ENCODE measurements around the gene THSD1.
"Not testable (repeated sequence)": the region's sequence is repeated elsewhere in the genome, so short reads cannot be mapped to it uniquely, and the experiment has no call there.

THSD1 gene

DNA sequence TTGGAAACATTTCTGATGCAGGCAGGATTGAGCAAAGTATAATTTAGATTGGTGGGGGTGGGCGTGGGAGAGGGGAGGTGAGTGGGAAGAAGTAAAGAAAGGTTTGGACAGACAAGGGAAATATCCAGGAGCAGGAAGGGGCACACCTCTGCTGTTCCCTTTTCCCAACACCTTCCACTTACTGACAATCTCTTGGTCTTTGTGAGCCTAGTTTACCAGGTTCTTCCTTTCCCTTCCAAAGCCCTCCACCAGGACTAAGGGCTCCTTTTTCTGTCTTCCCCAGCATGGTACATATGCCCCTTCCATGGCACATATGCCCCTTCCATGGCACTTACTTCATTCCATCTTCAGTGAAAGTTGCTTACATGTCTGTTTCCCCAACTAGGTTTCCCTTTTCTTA, 6.2 kb upstream of the THSD1 start:
- in situ Hi-C loops (cut with HindIII; ENCODE audit: low sequenced_read_pairs) = no loop called here

DNA sequence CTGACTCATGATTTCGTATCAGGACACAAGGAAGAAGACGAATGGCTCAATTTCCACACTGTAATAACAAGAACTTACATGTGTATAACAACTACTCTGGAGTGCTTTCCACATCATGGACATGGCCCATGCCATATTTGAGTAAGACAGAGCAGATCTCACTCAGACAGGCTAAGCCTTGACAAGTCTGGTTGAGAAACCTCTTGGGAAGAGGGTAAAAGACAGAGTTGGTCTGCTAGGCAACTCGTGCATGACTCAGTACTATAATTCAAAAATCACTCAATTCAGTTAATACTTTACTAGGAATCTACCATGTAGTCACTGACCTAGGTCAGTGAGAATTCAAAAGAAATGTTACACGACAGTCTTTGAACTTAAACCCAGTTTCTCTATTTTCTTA, 5.7 kb upstream of the THSD1 start:
- in situ Hi-C loops (cut with HindIII; ENCODE audit: low sequenced_read_pairs) = no loop called here

DNA sequence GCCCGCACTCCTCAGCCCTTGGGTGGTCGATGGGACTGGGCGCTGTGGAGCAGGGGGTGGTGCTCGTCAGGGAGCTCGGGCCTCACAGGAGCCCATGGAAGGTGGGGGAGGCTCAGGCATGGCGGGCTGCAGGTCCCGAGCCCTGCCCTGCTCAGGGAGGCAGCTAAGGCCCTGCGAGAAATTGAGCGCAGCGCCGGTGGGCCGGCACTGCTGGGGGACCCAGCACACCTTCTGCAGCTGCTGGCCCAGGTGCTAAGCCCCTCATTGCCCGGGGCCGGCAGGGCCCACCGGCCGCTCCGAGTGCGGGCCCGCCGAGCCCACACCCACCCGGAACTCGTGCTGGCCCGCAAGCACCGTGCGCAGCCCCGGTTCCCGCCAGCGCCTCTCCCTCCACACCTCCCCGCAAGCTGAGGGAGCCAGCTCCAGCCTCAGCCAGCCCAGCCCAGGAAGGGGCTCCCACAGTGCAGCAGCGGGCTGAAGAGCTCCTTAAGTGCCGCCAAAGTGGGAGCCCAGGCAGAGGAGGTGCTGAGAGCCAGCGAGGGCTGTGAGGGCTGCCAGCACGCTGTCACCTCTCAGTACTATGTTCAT, 2.2 kb upstream of the THSD1 start:
- in situ Hi-C loops (cut with HindIII; ENCODE audit: low sequenced_read_pairs) = not testable (repeated sequence)

GRCh38 chr13:52407436-52407835, 1.5 kb upstream of the THSD1 start:
- in situ Hi-C loops (cut with HindIII; ENCODE audit: low sequenced_read_pairs) = not testable (repeated sequence)

- in situ Hi-C loops (cut with HindIII; ENCODE audit: low sequenced_read_pairs) = no loop called here
Measured at GRCh38 chr13:52406629-52407028, 657 bp upstream of the THSD1 start.

- in situ Hi-C loops (cut with HindIII; ENCODE audit: low sequenced_read_pairs) = no loop called here
Measured at GRCh38 chr13:52405369-52405766, 604 bp downstream of the THSD1 start.

GRCh38 chr13:52399708-52400107, 6.3 kb downstream of the THSD1 start:
- in situ Hi-C loops (cut with HindIII; ENCODE audit: low sequenced_read_pairs) = no loop called here

GRCh38 chr13:52399046-52399445, 6.9 kb downstream of the THSD1 start:
- in situ Hi-C loops (cut with HindIII; ENCODE audit: low sequenced_read_pairs) = no loop called here

GRCh38 chr13:52395704-52396103, 10.3 kb downstream of the THSD1 start:
- in situ Hi-C loops (cut with HindIII; ENCODE audit: low sequenced_read_pairs) = no loop called here

DNA sequence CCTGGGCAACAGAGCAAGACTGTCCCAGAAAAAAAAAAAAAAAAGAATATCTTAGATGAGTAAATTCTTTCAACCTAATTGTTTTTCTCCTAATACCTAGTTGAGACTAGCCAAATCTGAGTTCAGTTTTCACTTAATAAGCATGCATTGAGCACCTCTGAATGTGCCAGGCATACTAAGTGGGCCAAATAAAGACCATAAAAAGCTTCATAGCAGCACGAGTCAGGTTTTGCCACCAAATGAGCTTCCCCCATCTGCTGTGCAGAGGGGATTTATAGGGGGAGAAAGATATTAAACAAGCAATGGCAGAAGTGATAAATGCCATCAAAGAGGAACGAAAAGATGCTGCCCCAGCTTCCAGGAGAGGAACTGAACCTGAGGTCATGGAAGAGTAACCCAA, 11.4 kb downstream of the THSD1 start:
- in situ Hi-C loops (cut with HindIII; ENCODE audit: low sequenced_read_pairs) = no loop called here

DNA sequence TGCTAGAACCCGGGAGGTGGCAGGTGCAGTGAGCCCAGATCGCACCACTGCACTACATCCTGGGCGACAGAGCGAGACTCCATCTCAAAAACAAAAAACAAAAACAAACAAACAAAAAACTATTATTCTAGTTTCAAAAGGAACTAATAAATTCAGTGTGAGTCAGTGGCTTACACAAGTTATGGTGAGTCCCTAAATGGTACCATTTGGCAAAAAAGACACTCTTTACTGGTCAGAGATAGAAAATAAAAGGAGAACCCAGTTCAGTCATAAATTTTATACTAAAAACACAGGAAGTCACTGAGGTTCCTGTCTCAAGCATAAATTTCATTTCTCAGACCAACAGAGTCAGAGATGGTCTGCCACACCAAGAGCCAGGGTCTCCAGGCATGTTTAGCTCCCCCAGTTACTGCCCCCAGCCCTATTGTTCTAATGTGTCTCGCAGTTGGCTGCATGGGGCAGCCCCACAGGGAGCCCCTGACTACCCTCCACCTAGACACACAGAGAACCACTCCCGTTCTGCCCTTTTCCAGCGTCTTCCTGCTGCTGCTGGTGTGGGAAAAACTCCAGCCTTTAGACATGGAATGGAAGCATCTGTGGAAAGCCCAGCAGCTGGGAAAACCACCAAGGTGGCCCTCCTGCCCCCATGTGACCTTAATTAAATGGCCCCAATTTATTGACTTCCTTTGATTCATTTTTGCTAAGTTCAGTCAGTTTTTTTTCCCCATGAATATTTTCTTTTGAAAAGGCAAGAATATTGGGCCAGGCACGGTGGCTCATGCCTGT, 12.2 kb downstream of the THSD1 start:
- in situ Hi-C loops (cut with HindIII; ENCODE audit: low sequenced_read_pairs) = no loop called here

- in situ Hi-C loops (cut with HindIII; ENCODE audit: low sequenced_read_pairs) = no loop called here
Measured at GRCh38 chr13:52387721-52388120, 18.3 kb downstream of the THSD1 start.

DNA sequence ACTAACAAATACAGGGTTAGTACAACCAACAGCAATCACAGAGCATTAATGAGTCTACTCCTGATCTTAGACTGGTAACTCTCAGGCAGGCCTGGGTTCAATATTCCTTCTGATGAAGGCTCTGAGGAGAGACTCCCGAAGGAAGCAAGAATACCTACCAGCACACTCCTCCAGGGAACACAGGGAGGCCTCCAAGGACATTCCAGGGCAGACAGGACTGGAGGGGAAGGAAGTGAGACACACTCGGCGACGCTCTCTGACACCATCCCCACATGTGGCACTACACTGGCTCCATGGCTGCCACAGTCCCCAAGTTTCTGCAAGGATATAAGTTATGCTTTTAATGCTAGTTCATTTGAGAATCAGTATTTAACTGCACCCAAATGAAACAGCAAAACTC, 20.1 kb downstream of the THSD1 start:
- in situ Hi-C loops (cut with HindIII; ENCODE audit: low sequenced_read_pairs) = no loop called here

DNA sequence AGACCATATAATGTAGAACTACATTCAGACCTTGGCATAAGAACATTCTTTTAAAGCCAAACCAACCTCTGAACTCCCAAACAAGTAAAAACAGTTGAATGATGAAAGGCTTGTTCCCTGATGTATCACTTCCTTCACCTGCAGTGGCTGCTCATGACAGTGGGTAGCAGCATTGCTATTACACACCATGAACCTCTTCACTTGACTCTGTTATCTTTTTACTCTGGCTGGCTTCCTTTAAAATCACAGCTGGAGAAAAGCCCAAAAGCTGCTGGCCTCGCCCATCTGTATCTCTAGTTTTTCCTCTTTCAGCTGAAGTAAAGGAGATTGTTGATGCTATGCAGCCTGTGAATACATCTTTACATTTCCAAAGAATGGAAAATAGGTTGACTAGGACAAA, 22.6 kb downstream of the THSD1 start:
- in situ Hi-C loops (cut with HindIII; ENCODE audit: low sequenced_read_pairs) = no loop called here

GRCh38 chr13:52378312-52378711, 27.7 kb downstream of the THSD1 start:
- in situ Hi-C loops (cut with HindIII; ENCODE audit: low sequenced_read_pairs) = no loop called here

- in situ Hi-C loops (cut with HindIII; ENCODE audit: low sequenced_read_pairs) = no loop called here
Measured at GRCh38 chr13:52377898-52378297, 28.1 kb downstream of the THSD1 start.

DNA sequence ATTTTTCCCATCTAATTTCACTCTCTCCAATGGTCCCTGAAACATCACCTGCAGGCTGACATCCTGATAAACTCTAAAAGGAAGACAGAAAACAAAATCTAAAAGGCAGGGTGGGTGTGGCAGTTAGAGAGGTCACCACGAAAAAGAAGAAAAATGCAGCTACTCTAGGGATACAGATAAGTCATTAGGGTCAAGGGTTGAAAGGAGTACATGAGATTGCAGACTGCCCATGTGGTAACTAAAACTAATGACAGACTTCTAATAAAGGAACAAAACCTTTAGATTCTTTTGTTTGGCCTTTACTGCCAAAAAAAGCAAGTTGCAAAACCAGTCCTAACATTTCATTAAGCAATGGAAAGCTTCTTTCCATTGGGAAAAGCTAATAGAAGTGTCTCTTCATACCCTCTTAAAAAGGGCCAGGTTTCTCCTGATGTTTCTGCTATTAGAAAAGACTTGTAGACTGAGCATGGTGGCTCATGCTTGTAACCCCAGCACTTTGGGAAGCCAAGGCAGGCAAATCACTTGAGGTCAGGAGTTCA, 31.0 kb downstream of the THSD1 start:
- in situ Hi-C loops (cut with HindIII; ENCODE audit: low sequenced_read_pairs) = no loop called here

- in situ Hi-C loops (cut with HindIII; ENCODE audit: low sequenced_read_pairs) = no loop called here
Measured at GRCh38 chr13:52374389-52374788, 31.6 kb downstream of the THSD1 start.

DNA sequence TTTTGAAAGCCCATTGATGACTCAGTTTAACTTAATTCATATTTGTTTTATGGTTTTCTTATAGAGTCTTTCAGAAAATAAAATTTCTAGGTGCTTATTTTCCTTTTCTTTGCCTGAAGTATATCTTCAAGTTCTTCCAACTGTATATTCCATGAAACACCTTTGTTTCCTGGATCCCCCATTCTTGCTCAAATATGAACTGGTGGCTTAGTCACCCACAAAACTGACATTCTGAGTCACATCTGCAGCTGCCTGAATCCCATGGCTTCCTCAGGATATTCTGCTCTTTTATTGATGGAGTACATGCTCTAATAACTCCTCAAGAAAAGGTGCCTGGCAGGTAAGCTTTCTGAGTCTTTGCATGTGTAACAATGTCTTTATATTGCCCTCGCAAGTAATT, 32.7 kb downstream of the THSD1 start:
- in situ Hi-C loops (cut with HindIII; ENCODE audit: low sequenced_read_pairs) = not testable (repeated sequence)

DNA sequence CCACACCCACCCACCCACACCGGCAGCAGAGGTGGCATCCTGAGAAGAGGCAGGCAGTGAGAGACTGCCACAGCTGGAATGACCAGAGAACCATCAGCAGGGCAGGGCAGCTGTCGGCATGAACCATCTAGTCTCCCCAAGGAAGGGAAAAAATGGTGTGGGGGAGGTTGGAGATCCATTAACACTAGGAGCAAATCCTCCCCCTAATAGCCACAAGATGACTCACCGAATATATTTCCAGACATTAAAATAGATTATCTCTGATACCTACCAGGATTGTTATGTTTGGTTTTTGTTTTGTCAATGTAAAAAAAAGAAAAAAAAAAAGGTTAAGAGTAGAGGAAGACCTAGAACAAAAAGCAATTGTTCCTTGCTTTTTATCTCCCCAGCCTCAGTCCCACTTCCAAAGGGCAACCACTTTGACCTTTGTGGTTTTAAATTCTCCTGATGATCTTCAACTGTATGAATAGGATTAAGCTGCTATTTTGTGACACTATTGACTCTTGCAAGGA, 34.2 kb downstream of the THSD1 start:
- in situ Hi-C loops (cut with HindIII; ENCODE audit: low sequenced_read_pairs) = no loop called here

GRCh38 chr13:52366291-52366690, 39.7 kb downstream of the THSD1 start:
- in situ Hi-C loops (cut with HindIII; ENCODE audit: low sequenced_read_pairs) = no loop called here

- in situ Hi-C loops (cut with HindIII; ENCODE audit: low sequenced_read_pairs) = not testable (repeated sequence)
Measured at GRCh38 chr13:52362169-52362887, 43.6 kb downstream of the THSD1 start.
